Breast epithelium (tissue), 4 donors: ENCODE results near the gene RELA. TPM values are rescaled to one million over a fixed set of nuclear protein-coding genes. Genes with fewer than 3 reads are reported as not detected.

Source experiments
- DNase-seq, 2 donors: peaks; one replicate each; pipeline ENCODE4 v3.0.0-alpha.2; 2019; ENCODE audit warnings: low spot score in 2 of 2
- H3K27ac ChIP-seq, 2 donors: fragments of 200-600 bp; sonication (generic) in 1 of 2; one replicate each; pipeline ENCODE4 v1.5.1; 2016 to 2019; ENCODE audit warnings: mild to moderate bottlenecking in 1 of 2
- H3K27me3 ChIP-seq, 2 donors: fragments of 200-600 bp; sonication (generic) in 1 of 2; one replicate each; pipeline versions ENCODE4 v1.5.1 to v1.6.0; 2017 to 2019; ENCODE audit warnings: control low read depth in 1 of 2, mild to moderate bottlenecking in 1 of 2
- H3K36me3 ChIP-seq: fragments of 200-600 bp; one replicate; pipeline ENCODE4 v1.5.1; 2019
- H3K4me1 ChIP-seq, 2 donors: fragments of 200-600 bp; sonication (generic); one replicate each; pipeline ENCODE4 v1.5.1; 2016 to 2019; ENCODE audit warnings: control low read depth in 1 of 2
- H3K4me3 ChIP-seq, 3 donors: fragments of 200-600 bp; sonication (generic); 1 replicate in 2 of 3; 2 replicates in 1 of 3; pipeline ENCODE4 v1.5.1; 2016 to 2019; ENCODE audit warnings: mild to moderate bottlenecking in 3 of 3, moderate library complexity in 2 of 3
- H3K9me3 ChIP-seq, 2 donors: fragments of 200-600 bp; sonication (generic) in 1 of 2; one replicate each; pipeline ENCODE4 v1.5.1; 2016 to 2019; ENCODE audit warnings: control low read depth in 1 of 2
- POLR2A ChIP-seq: fragments of 450-650 bp; IDR thresholded peaks from one replicate; pipeline ENCODE4 v1.6.1; 2016; ENCODE audit warnings: antibody characterized with exemption, mild to moderate bottlenecking, moderate library complexity
- POLR2AphosphoS5 ChIP-seq, 3 donors: sonication (generic); formaldehyde crosslinking; IDR thresholded peaks; one replicate each; pipeline ENCODE4 v1.6.1; 2017; ENCODE audit warnings: antibody characterized with exemption in 3 of 3
- intact Hi-C: fragments of 100-400 bp; cut with DNase I; formaldehyde crosslinking; loops from one replicate; pipeline ENCODE4 v1.15.1; 2023; ENCODE audit warnings: low total_unique reads
- total RNA-seq, 3 donors: library from RNA; depleted of rRNA; stranded (reverse); fragments of >200 nt; gene quantifications; one replicate each; pipeline ENCODE4 v1.1.0, GENCODE V29; 2016
- TF ChIP-seq, protein P1 (sequence below), 3 donors: fragments of 450-650 bp; IDR thresholded peaks; one replicate each; pipeline ENCODE4 v1.5.1; 2016 to 2017; ENCODE audit warnings: antibody characterized with exemption in 3 of 3, mild to moderate bottlenecking in 3 of 3, moderate library complexity in 3 of 3

RELA gene
- total RNA-seq, 3 donors from 2014 or later: 45.0 to 57.7 (median 46.2) TPM

DNA sequence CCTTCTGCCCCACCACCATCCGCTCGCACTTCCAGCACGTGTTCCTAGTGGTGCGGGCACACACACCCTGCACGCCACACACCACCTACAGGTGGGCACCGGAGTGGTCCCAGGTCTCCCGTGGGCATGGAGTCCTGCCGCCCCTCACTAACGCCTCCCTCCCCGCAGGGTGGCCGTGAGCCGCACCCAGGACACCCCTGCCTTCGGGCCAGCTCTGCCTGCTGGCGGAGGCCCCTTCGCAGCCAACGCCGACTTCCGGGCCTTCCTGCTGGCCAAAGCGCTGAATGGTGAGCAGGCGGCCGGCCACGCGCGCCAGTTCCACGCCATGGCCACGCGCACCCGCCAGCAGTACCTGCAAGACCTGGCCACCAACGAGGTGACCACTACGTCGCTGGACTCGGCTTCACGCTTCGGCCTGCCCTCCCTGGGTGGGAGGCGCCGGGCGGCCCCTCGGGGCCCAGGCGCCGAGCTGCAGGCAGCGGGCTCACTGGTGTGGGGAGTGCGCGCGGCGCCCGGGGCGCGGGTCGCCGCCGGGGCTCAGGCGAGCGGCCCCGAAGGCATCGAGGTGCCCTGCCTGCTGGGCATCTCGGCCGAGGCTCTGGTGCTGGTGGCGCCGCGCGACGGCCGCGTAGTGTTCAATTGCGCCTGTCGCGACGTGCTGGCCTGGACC is 16.3 kb downstream of the RELA start:
- peaks cover 18 to 19% of the 10 kb centered on the region in 2 donors for H3K4me1 ChIP-seq
- H3K27me3 ChIP-seq: no peaks in the 10 kb centered on the region
- DNase-seq: no peak
- H3K9me3 ChIP-seq: no peaks in the 10 kb centered on the region
- peak overlapping the region in 2 of 3 donors; percentile 65 to 66 for H3K4me3 ChIP-seq
- TF ChIP-seq, protein P1, sequence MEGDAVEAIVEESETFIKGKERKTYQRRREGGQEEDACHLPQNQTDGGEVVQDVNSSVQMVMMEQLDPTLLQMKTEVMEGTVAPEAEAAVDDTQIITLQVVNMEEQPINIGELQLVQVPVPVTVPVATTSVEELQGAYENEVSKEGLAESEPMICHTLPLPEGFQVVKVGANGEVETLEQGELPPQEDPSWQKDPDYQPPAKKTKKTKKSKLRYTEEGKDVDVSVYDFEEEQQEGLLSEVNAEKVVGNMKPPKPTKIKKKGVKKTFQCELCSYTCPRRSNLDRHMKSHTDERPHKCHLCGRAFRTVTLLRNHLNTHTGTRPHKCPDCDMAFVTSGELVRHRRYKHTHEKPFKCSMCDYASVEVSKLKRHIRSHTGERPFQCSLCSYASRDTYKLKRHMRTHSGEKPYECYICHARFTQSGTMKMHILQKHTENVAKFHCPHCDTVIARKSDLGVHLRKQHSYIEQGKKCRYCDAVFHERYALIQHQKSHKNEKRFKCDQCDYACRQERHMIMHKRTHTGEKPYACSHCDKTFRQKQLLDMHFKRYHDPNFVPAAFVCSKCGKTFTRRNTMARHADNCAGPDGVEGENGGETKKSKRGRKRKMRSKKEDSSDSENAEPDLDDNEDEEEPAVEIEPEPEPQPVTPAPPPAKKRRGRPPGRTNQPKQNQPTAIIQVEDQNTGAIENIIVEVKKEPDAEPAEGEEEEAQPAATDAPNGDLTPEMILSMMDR (IDR thresholded peaks at IDR 0.05): no peak
- no peak for TF ChIP-seq POLR2A
- no peak for TF ChIP-seq POLR2AphosphoS5 (IDR thresholded peaks at IDR 0.05)
- H3K27ac ChIP-seq: peak overlapping the region; percentile 74 to 75
- intact Hi-C loops: no loop called here
- no peaks in the 10 kb centered on the region for H3K36me3 ChIP-seq

DNA sequence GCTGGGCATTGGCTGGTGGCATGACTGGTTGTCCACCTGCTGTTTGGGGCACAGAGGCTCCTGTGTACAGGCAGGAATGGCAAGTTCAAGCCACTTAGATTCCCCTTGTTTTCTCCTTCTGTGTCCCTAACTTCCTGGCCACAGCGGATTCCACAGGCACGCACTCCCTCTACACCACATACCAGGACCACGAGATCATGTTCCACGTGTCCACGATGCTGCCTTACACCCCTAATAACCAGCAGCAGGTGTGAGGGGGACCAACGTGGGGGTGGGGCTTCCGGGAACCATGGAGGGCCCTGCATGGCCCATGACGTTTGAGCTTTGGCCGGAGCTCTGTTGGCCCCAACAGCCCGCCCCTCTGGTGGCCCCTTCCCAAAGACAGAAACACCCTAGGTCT is 17.0 kb downstream of the RELA start:
- H3K36me3 ChIP-seq: no peaks in the 10 kb centered on the region
- no peak for DNase-seq
- no peaks in the 10 kb centered on the region for H3K9me3 ChIP-seq
- intact Hi-C loops: no loop called here
- no peak for TF ChIP-seq POLR2AphosphoS5 (IDR thresholded peaks at IDR 0.05)
- peak overlapping the region in 1 of 2 donors; percentile 48 for H3K27ac ChIP-seq
- H3K4me3 ChIP-seq: no peak overlapping the region
- H3K4me1 ChIP-seq: peaks cover 11 to 12% of the 10 kb centered on the region in 2 donors
- H3K27me3 ChIP-seq: no peaks in the 10 kb centered on the region

DNA sequence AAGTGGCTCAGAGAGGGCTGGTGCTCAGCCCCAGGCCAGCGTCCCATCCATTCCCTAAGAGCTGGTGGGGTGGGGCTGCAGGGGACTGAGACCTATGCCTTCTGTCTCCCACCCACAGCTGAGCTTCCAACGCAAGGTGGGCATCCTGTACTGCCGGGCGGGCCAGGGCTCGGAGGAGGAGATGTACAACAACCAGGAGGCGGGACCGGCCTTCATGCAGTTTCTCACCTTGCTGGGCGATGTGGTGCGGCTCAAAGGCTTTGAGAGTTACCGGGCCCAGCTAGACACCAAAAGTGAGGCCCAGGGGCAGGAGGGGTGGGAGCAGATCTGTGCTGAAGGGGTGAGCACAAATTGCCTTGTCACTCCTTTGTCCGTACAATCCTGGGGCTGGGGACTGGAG is 17.9 kb downstream of the RELA start:
- no peak for DNase-seq
- Histone ChIP-seq H3K36me3 (no peaks in the 10 kb centered on the region), H3K9me3 (no peaks in the 10 kb centered on the region), H3K27me3 (no peaks in the 10 kb centered on the region), H3K4me3 (no peak overlapping the region), H3K4me1 (peaks cover 4 to 6% of the 10 kb centered on the region in 2 donors), H3K27ac (no peak overlapping the region)
- intact Hi-C loops: no loop called here
- TF ChIP-seq POLR2A (no peak), POLR2AphosphoS5 (IDR thresholded peaks at IDR 0.05) (no peak)
- TF ChIP-seq, protein P1 (IDR thresholded peaks at IDR 0.05): no peak

DNA sequence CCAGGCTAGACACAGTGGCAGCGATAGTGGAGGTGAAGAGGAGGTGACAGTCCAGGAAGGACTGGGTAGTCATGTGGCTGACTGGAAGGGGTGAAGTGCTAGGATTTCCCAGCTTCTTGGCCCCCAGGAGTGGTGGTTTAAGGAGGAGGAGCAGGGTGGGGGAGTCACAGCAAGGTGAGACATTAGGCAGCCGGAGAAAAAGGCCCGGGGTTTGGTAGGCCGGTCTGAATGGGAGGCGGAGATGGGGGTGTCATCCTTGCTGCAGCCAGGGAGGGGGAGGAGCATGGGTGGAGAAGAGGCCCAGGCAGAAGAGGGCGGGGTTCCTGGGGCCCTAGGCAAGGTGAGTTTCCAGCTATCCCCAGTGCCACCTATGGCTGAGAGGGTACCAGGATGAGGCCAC is 18.7 kb downstream of the RELA start:
- Histone ChIP-seq H3K27me3 (no peaks in the 10 kb centered on the region), H3K9me3 (no peaks in the 10 kb centered on the region), H3K36me3 (no peaks in the 10 kb centered on the region), H3K27ac (no peak overlapping the region), H3K4me3 (no peak overlapping the region), H3K4me1 (peaks cover 2 to 5% of the 10 kb centered on the region in 2 donors)
- no peak for TF ChIP-seq POLR2AphosphoS5 (IDR thresholded peaks at IDR 0.05)
- intact Hi-C loops: no loop called here
- DNase-seq: no peak

DNA sequence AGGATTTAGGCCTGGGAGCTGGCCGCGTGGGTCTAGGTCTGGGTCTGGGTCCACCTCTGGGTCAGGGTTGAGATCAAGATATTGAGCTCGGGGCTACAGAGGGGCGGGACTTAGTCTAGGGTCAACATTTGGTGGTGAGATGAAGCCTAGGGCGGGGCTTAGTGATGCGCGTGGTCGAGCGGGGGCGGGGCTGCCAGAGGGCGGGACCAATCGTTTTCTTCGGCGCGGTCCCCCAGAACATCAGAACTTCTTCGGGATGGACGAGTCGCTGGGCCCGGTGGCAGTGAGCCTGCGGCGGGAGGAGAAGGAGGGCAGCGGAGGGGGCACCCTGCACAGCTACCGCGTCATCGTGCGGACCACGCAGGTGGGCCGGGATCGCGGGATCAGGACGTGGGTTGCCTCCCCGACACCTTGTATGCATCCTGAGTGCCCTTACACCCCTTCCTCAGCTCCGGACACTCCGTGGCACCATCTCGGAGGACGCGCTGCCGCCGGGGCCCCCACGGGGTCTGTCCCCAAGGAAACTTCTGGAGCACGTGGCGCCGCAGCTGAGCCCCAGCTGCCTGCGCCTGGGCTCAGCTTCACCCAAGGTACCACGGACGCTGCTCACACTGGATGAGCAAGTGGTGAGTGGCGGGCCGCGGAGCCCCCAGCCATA is 20.6 kb downstream of the RELA start:
- intact Hi-C loops: no loop called here
- no peak overlapping the region for H3K27ac ChIP-seq
- H3K4me1 ChIP-seq: peaks cover 8 to 12% of the 10 kb centered on the region in 2 donors
- H3K9me3 ChIP-seq: no peaks in the 10 kb centered on the region
- H3K4me3 ChIP-seq: no peak overlapping the region
- H3K27me3 ChIP-seq: no peaks in the 10 kb centered on the region
- TF ChIP-seq POLR2A (no peak), POLR2AphosphoS5 (IDR thresholded peaks at IDR 0.05) (no peak)
- TF ChIP-seq, protein P1 (IDR thresholded peaks at IDR 0.05): no peak
- no peaks in the 10 kb centered on the region for H3K36me3 ChIP-seq
- no peak for DNase-seq

DNA sequence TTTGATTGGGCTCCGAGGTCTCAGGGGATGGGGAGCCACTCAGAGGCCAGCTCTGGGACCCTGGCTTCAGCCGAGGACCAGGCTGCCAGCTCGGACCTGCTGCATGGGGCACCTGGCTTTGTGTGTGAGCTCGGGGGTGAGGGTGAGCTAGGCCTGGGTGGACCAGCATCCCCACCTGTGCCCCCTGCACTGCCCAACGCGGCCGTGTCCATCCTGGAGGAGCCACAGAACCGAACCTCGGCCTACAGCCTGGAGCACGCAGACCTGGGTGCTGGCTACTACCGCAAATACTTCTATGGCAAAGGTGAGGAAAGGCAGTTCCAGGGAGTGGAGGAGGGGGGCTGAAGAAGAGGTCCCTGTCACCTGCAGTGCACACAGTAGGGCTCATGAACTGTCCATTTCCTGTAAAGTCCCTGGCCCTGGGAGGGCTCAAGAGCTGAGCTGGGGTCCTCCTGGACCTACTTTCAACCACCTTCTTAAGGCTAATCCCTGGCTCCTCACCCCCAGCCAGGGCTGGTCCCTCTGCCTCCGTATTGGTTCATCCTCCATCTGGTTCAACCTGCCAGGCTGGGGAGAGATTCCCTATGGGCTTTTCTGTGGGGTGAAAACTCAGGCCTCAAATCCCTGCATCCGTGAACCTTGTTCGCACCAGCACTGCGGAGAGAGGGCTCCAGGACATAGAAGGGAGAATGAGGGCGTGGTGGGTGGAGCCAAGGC is 21.3 kb downstream of the RELA start:
- Histone ChIP-seq H3K27me3 (no peaks in the 10 kb centered on the region), H3K36me3 (no peaks in the 10 kb centered on the region), H3K4me3 (peak overlapping the region; percentile 26 to 28 (median 27)), H3K9me3 (no peaks in the 10 kb centered on the region), H3K27ac (peak overlapping the region in 1 of 2 donors; percentile 56), H3K4me1 (peaks cover 8 to 12% of the 10 kb centered on the region in 2 donors)
- DNase-seq: no peak
- intact Hi-C loops: no loop called here
- TF ChIP-seq POLR2AphosphoS5 (IDR thresholded peaks at IDR 0.05): no peak
- TF ChIP-seq, protein P1 (IDR thresholded peaks at IDR 0.05): no peak
- TF ChIP-seq POLR2A: no peak
